Neural cell (in vitro differentiated cells): ENCODE results near the gene FOXK1. TPM values are rescaled to one million over a fixed set of nuclear protein-coding genes. Genes with fewer than 3 reads are reported as not detected.

Source experiments
- H2AFZ ChIP-seq: fragments of 200-600, 300-800 bp; sonication (generic), shearing (Covaris generic); 2 replicates; pipeline ENCODE4 v1.6.0; 2014; ENCODE audit warnings: low read depth, mild to moderate bottlenecking, antibody characterized with exemption, low read length, moderate library complexity
- H3F3A ChIP-seq: fragments of 200-600 bp; shearing (Covaris generic); 2 replicates; pipeline ENCODE4 v1.6.1; 2016; ENCODE audit warnings: mild to moderate bottlenecking, moderate library complexity, mixed read lengths, antibody characterized with exemption, low read length; ENCODE audit not compliant: insufficient read depth, poor library complexity, severe bottlenecking
- H3K27ac ChIP-seq: fragments of 200-600, 300-800 bp; sonication (generic), shearing (Covaris generic); 2 replicates; pipeline ENCODE4 v1.5.1; 2014; ENCODE audit warnings: mild to moderate bottlenecking, low read length, moderate library complexity
- H3K27me3 ChIP-seq: fragments of 300-800, 200-600 bp; sonication (generic), shearing (Covaris generic); 2 replicates; pipeline ENCODE4 v1.6.0; 2014; ENCODE audit warnings: mild to moderate bottlenecking, low read depth, low read length, moderate library complexity; ENCODE audit not compliant: insufficient read depth
- H3K36me3 ChIP-seq: fragments of 300-800, 200-600 bp; sonication (generic), shearing (Covaris generic); 2 replicates; pipeline ENCODE4 v1.5.1; 2014; ENCODE audit warnings: mild to moderate bottlenecking, antibody characterized with exemption, low read length, moderate library complexity; ENCODE audit not compliant: insufficient read depth
- H3K4me2 ChIP-seq: fragments of 300-800, 200-600 bp; sonication (generic), shearing (Covaris generic); 2 replicates; pipeline ENCODE4 v1.6.0; 2014; ENCODE audit warnings: mild to moderate bottlenecking, low read length
- H3K4me3 ChIP-seq: fragments of 300-800, 200-600 bp; sonication (generic), shearing (Covaris generic); 2 replicates; pipeline ENCODE4 v1.5.1; 2014; ENCODE audit warnings: mild to moderate bottlenecking, low read length, moderate library complexity
- H3K79me2 ChIP-seq: fragments of 200-600 bp; shearing (Covaris generic); replicated peaks from 2 replicates; pipeline ENCODE4 v1.6.0; 2014; ENCODE audit warnings: mild to moderate bottlenecking, low read length, moderate library complexity; ENCODE audit not compliant: insufficient read depth
- H3K9ac ChIP-seq: fragments of 300-800, 200-600 bp; sonication (generic), shearing (Covaris generic); 2 replicates; pipeline ENCODE4 v1.6.1; 2016; ENCODE audit warnings: mild to moderate bottlenecking, low read length, mixed read lengths
- H3K9me2 ChIP-seq: fragments of 200-600 bp; shearing (Covaris generic); 2 replicates; pipeline ENCODE4 v1.6.1; 2016; ENCODE audit warnings: mild to moderate bottlenecking, low read length, mixed read lengths; ENCODE audit not compliant: insufficient read depth
- H3K9me3 ChIP-seq: fragments of 200-600, 300-800 bp; sonication (generic), shearing (Covaris generic); 2 replicates; pipeline ENCODE4 v1.6.1; 2016; ENCODE audit warnings: mild to moderate bottlenecking, mixed run types, low read length, moderate library complexity, mixed read lengths
- H4K20me1 ChIP-seq: fragments of 200-600 bp; shearing (Covaris generic); 2 replicates; pipeline ENCODE4 v1.6.1; 2016; ENCODE audit warnings: mild to moderate bottlenecking, mixed run types; ENCODE audit not compliant: insufficient read depth
- CTCF ChIP-seq: fragments of 450-650 bp; IDR thresholded peaks from 2 replicates; pipeline ENCODE4 v1.5.1; 2014; ENCODE audit warnings: antibody characterized with exemption, mild to moderate bottlenecking, moderate library complexity; ENCODE audit not compliant: poor library complexity, severe bottlenecking
- EP300 ChIP-seq: fragments of 450-650 bp; conservative IDR thresholded peaks from 2 replicates; pipeline ENCODE4 v1.6.1; 2014; ENCODE audit warnings: antibody characterized with exemption, mild to moderate bottlenecking, moderate library complexity; ENCODE audit not compliant: poor library complexity, severe bottlenecking
- EZH2 ChIP-seq: fragments of 200-600, 300-800 bp; shearing (Covaris generic), sonication (generic); IDR thresholded peaks from 2 replicates; pipeline ENCODE4 v1.6.1; 2014; ENCODE audit warnings: antibody characterized with exemption, low read length, borderline replicate concordance, mild to moderate bottlenecking; ENCODE audit not compliant: insufficient read depth, poor library complexity, severe bottlenecking
- MXI1 ChIP-seq: fragments of 450-650 bp; conservative IDR thresholded peaks from 2 replicates; pipeline ENCODE4 v1.6.1; 2014; ENCODE audit warnings: antibody characterized with exemption, mild to moderate bottlenecking; ENCODE audit not compliant: poor library complexity, severe bottlenecking
- POLR2AphosphoS5 ChIP-seq: IDR thresholded peaks from 2 replicates; pipeline ENCODE4 v1.6.1; 2012
- RAD21 ChIP-seq: fragments of 450-650 bp; conservative IDR thresholded peaks from 2 replicates; pipeline ENCODE4 v1.6.1; 2014; ENCODE audit warnings: antibody characterized with exemption, mild to moderate bottlenecking, moderate library complexity
- SMC3 ChIP-seq: fragments of 450-650 bp; conservative IDR thresholded peaks from 2 replicates; pipeline ENCODE4 v1.6.1; 2014; ENCODE audit warnings: antibody characterized with exemption, mild to moderate bottlenecking, moderate library complexity; ENCODE audit not compliant: poor library complexity
- TAF1 ChIP-seq: IDR thresholded peaks from 2 replicates; pipeline ENCODE4 v1.6.1; 2012; ENCODE audit warnings: low read depth
- polyA plus RNA-seq: library from polyadenylated mRNA; depleted of rRNA; stranded (reverse); fragments of >200 nt; gene quantifications from 2 replicates; pipeline ENCODE4 v1.2.3, GENCODE V29; 2014
- TF ChIP-seq, protein P1 (sequence below): IDR thresholded peaks from 2 replicates; pipeline ENCODE4 v1.6.1; 2012; ENCODE audit warnings: borderline replicate concordance

The FOXK1 gene
- polyA plus RNA-seq, 1 donor from 2014 or later = 7.4 TPM

GRCh38 chr7:4762121-4763055 lies 80.3 kb downstream of the FOXK1 start:
- H3K9me3 ChIP-seq = no peaks in the 10 kb centered on the region
- no peak overlapping the region for H2AFZ ChIP-seq
- no peaks in the 10 kb centered on the region for H3K36me3 ChIP-seq
- no peaks in the 10 kb centered on the region for H4K20me1 ChIP-seq
- no peaks in the 10 kb centered on the region for H3F3A ChIP-seq
- TF ChIP-seq, protein P1, sequence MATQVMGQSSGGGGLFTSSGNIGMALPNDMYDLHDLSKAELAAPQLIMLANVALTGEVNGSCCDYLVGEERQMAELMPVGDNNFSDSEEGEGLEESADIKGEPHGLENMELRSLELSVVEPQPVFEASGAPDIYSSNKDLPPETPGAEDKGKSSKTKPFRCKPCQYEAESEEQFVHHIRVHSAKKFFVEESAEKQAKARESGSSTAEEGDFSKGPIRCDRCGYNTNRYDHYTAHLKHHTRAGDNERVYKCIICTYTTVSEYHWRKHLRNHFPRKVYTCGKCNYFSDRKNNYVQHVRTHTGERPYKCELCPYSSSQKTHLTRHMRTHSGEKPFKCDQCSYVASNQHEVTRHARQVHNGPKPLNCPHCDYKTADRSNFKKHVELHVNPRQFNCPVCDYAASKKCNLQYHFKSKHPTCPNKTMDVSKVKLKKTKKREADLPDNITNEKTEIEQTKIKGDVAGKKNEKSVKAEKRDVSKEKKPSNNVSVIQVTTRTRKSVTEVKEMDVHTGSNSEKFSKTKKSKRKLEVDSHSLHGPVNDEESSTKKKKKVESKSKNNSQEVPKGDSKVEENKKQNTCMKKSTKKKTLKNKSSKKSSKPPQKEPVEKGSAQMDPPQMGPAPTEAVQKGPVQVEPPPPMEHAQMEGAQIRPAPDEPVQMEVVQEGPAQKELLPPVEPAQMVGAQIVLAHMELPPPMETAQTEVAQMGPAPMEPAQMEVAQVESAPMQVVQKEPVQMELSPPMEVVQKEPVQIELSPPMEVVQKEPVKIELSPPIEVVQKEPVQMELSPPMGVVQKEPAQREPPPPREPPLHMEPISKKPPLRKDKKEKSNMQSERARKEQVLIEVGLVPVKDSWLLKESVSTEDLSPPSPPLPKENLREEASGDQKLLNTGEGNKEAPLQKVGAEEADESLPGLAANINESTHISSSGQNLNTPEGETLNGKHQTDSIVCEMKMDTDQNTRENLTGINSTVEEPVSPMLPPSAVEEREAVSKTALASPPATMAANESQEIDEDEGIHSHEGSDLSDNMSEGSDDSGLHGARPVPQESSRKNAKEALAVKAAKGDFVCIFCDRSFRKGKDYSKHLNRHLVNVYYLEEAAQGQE = no peak
- TF ChIP-seq MXI1 (no peak), EP300 (no peak), SMC3 (no peak), CTCF (no peak), EZH2 (no peak), RAD21 (no peak), POLR2AphosphoS5 (no peak), TAF1 (no peak)
- H3K27ac ChIP-seq = no peak overlapping the region
- no peaks in the 10 kb centered on the region for H3K9me2 ChIP-seq
- H3K4me2 ChIP-seq = no peak overlapping the region
- H3K79me2 ChIP-seq = no peaks in the 10 kb centered on the region
- no peak overlapping the region for H3K9ac ChIP-seq
- H3K27me3 ChIP-seq = no peaks in the 10 kb centered on the region
- no peak overlapping the region for H3K4me3 ChIP-seq

GRCh38 chr7:4763091-4763793 lies 81.1 kb downstream of the FOXK1 start:
- no peaks in the 10 kb centered on the region for H3K9me3 ChIP-seq
- H4K20me1 ChIP-seq = no peaks in the 10 kb centered on the region
- no peak overlapping the region for H3K9ac ChIP-seq
- no peak overlapping the region for H2AFZ ChIP-seq
- H3K36me3 ChIP-seq = no peaks in the 10 kb centered on the region
- no peaks in the 10 kb centered on the region for H3K27me3 ChIP-seq
- H3K27ac ChIP-seq = no peak overlapping the region
- TF ChIP-seq CTCF = no peak
- TF ChIP-seq TAF1 = no peak
- no peaks in the 10 kb centered on the region for H3K79me2 ChIP-seq
- no peaks in the 10 kb centered on the region for H3K9me2 ChIP-seq
- no peaks in the 10 kb centered on the region for H3F3A ChIP-seq
- H3K4me2 ChIP-seq = no peak overlapping the region
- no peak overlapping the region for H3K4me3 ChIP-seq
